ENCODE measurements around the gene ULK4. TPM values are rescaled to one million over a fixed set of nuclear protein-coding genes. Genes with fewer than 3 reads are reported as not detected.

ULK4 gene
- total RNA-seq, 1 donor from 2014 or later: 11.2 TPM

DNA sequence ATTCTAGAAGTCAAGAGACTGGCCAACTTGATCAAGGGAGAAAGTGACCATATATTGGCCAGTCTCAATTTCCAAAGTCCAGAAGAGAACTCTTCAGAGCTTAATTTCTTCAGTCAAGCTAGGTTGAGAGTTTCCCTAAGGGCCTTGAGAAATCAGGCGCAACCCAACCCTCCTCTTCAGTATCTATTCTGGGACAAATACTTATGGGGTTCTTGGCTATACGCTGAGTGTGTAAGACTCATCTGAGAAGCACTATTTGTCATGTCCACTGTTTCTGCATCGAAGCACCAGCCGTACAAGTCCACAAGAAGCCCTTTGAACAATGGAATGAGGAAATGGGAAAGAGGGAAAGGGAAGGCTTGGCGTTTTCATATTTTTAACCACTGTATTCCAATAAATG, 383.1 kb downstream of the ULK4 start:
- Histone ChIP-seq H3K9me3 (no peaks in the 10 kb centered on the region), H3K4me1 (no peaks in the 10 kb centered on the region), H3K36me3 (no peaks in the 10 kb centered on the region), H3K27ac (no peak overlapping the region), H3K27me3 (no peaks in the 10 kb centered on the region), H3K4me3 (no peak overlapping the region)
- no peak for TF ChIP-seq CTCF (IDR thresholded peaks at IDR 0.05)
- no peak for DNase-seq
- no peak for ATAC-seq
- intact Hi-C loops (cut with DNase I): no loop called here

DNA sequence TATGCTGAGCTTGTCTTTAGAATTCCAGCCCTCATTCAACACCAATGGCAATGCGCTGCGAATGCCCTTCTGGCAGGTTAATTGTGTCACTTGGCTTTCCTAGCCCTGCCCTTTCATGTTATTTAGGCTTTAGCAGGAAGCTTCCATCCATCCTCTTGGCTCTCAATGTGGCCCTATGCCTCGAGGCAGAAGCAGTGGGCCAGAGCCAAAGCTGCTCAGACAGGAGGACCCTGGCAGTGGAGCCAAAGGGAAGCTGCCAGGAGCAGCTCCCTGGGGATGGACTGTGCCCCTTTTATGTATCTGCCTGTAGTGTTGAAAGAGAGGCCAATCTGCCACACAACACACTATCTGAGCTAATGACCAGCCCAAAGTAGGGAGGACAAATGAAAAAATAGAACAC, 386.2 kb downstream of the ULK4 start:
- Histone ChIP-seq H3K4me3 (no peak overlapping the region), H3K27ac (no peak overlapping the region), H3K4me1 (no peaks in the 10 kb centered on the region), H3K27me3 (no peaks in the 10 kb centered on the region), H3K36me3 (no peaks in the 10 kb centered on the region), H3K9me3 (no peaks in the 10 kb centered on the region)
- intact Hi-C loops (cut with DNase I): no loop called here
- no peak for TF ChIP-seq CTCF (IDR thresholded peaks at IDR 0.05)
- ATAC-seq (no peak), DNase-seq (no peak)

GRCh38 chr3:41574900-41575299, 387.0 kb downstream of the ULK4 start:
- intact Hi-C loops (cut with DNase I): no loop called here
- Histone ChIP-seq H3K4me3 (no peak overlapping the region), H3K36me3 (no peaks in the 10 kb centered on the region), H3K4me1 (no peaks in the 10 kb centered on the region), H3K27ac (no peak overlapping the region), H3K27me3 (no peaks in the 10 kb centered on the region), H3K9me3 (no peaks in the 10 kb centered on the region)
- no peak for TF ChIP-seq CTCF (IDR thresholded peaks at IDR 0.05)
- ATAC-seq (no peak), DNase-seq (no peak)

DNA sequence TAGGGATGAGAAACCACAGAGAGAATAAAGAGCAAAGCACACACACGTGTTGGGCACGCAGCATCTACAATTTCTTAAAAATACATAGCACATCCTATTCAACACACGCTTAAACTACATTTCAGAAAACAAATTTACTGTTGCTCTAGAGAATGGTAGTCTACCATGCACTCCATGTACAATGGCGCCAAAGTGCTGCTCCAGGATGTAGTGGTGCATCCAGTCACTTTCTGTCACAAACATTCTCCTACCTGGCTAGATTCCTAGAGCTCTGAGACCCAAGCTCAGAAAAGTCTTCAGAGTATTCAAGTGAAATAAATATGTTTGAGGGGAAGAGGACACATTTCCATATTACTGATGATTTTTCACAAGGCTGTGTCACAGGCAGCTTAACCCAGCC, 388.3 kb downstream of the ULK4 start:
- DNase-seq (no peak), ATAC-seq (no peak)
- Histone ChIP-seq H3K27me3 (no peaks in the 10 kb centered on the region), H3K4me3 (no peak overlapping the region), H3K9me3 (no peaks in the 10 kb centered on the region), H3K4me1 (no peaks in the 10 kb centered on the region), H3K27ac (no peak overlapping the region), H3K36me3 (no peaks in the 10 kb centered on the region)
- intact Hi-C loops (cut with DNase I): no loop called here
- TF ChIP-seq CTCF (IDR thresholded peaks at IDR 0.05): no peak

DNA sequence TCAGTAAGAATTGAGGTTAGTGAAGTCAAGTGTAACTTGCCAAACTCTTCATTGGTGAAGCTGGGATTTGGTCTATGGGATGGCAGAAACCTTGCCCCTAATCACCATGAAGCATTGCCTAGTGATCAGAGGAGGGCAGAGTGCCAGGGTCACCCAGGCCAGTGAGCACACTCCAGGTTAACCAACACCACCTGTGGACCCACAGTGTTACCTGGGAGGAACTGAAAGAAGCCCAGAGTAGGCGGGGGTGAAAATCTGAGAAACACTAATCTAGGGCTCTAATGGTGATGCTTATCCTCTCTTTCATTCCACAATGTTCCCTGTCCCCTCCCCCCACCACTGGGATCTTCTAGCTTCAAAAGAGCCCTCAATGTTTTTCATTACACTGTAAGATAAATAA, 389.8 kb downstream of the ULK4 start:
- no peaks in the 10 kb centered on the region for H3K4me1 ChIP-seq
- no peak for ATAC-seq
- no peak for TF ChIP-seq CTCF (IDR thresholded peaks at IDR 0.05)

GRCh38 chr3:41569632-41570305, 392.1 kb downstream of the ULK4 start:
- Histone ChIP-seq H3K9me3 (no peaks in the 10 kb centered on the region), H3K4me1 (no peaks in the 10 kb centered on the region), H3K36me3 (no peaks in the 10 kb centered on the region), H3K4me3 (no peak overlapping the region), H3K27ac (no peak overlapping the region), H3K27me3 (no peaks in the 10 kb centered on the region)
- DNase-seq: no peak
- intact Hi-C loops (cut with DNase I): no loop called here
- TF ChIP-seq CTCF (IDR thresholded peaks at IDR 0.05): no peak
- ATAC-seq: no peak

More for the DNA sequence above, 389.8 kb downstream of the ULK4 start:
- no peak overlapping the region for H3K4me3 ChIP-seq
- no peaks in the 10 kb centered on the region for H3K27me3 ChIP-seq
- H3K9me3 ChIP-seq: no peaks in the 10 kb centered on the region
- no peak for DNase-seq
- no peaks in the 10 kb centered on the region for H3K36me3 ChIP-seq
- H3K27ac ChIP-seq: no peak overlapping the region
- intact Hi-C loops (cut with DNase I): no loop called here
